Cardiac fibroblast (primary cell): ENCODE data around the gene COL20A1.

Experiments used
- DNase-seq, 2 donors: peaks; one replicate each; pipeline versions ENCODE4 v3.0.0 to v3.0.0-alpha.2; 2010; ENCODE audit warnings: low read depth in 2 of 2
- H3K4me3 ChIP-seq, 2 donors: replicated peaks in 1 of 2; 1 replicate in 1 of 2; 2 replicates in 1 of 2; pipeline ENCODE4 v1.5.1; 2011; ENCODE audit warnings: low read depth in 2 of 2, low read length in 2 of 2, mild to moderate bottlenecking in 2 of 2, moderate library complexity in 1 of 2
- CTCF ChIP-seq: IDR thresholded peaks from one replicate; pipeline ENCODE4 v1.5.1; 2011; ENCODE audit warnings: low read depth, mild to moderate bottlenecking, low read length, inconsistent platforms

COL20A1 gene

GRCh38 chr20:63356931-63357879 is 64.2 kb downstream of the COL20A1 start:
- DNase-seq = no peak
- H3K4me3 ChIP-seq = no peak overlapping the region
- TF ChIP-seq CTCF = no peak

GRCh38 chr20:63357921-63358905 is 65.2 kb downstream of the COL20A1 start:
- TF ChIP-seq CTCF = no peak
- DNase-seq = no peak
- no peak overlapping the region for H3K4me3 ChIP-seq

- no peak for DNase-seq
- TF ChIP-seq CTCF = no peak
Observed at GRCh38 chr20:63359164-63359934, 66.4 kb downstream of the COL20A1 start.

GRCh38 chr20:63359937-63360849 is 67.2 kb downstream of the COL20A1 start:
- H3K4me3 ChIP-seq = no peak overlapping the region
- no peak for TF ChIP-seq CTCF
- DNase-seq = no peak

More at GRCh38 chr20:63359164-63359934, 66.4 kb downstream of the COL20A1 start:
- no peak overlapping the region for H3K4me3 ChIP-seq

GRCh38 chr20:63360850-63361518 is 68.0 kb downstream of the COL20A1 start, which contains the start of gene CHRNA4:
Gene CHRNA4, minus strand, starts transcription at chr20:63361349. Its CDS starts 184 bp downstream, at chr20:63361165.
- no peak within 1 kb of the TSS for H3K4me3 ChIP-seq

More at GRCh38 chr20:63360850-63361518, 68.0 kb downstream of the COL20A1 start, which contains the start of gene CHRNA4:
- no peak for TF ChIP-seq CTCF
- DNase-seq = no peak
